ENCODE results near the gene PRIMA1.

PRIMA1 gene

DNA sequence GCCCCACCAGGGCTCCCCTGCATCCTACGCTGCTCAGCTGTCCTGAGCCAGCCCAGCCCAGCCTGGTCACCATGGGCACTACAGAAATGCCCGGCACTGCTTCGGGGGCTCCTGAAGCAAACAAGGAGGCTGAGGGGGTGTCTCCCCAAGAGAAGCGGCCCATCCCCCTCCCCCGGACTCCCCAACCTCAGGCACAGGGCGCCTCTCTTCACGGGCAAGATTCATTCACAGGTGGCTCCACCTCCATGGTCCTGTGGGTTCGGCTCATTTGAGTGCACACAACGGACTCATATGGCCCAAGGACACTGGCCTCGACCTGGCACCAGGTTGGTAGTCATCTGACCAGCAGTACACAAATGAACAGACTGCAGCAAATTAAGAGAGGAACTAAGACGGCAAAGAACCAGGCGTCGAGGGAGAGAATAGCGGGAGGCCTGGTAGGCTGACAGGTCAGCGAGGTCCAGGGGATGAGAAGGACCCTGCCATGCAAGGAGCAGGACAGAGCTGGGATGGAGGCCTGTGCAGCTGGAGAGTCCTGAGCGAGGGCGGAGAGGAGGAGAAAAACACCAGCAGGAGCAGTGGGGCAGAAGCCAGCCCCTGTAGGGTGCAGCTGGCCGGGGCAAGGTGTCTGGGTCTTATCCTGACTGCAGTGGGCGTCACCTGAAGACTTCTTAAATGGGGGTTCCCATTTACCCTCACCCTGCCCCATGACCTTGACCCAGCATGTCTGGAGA is 60.2 kb downstream of the PRIMA1 start:
- H3K27ac ChIP-seq, result no peak overlapping the region
- no peak overlapping the region for H3K4me3 ChIP-seq (ENCODE audit: low read depth, low read length)
- TF ChIP-seq CTCF (IDR thresholded peaks at IDR 0.05; ENCODE audit: low read depth, low read length, missing control alignments), result no peak
- in situ Hi-C loops (cut with HindIII; ENCODE audit: low pct_ligation_motif_present, low sequenced_read_pairs), result no loop called here
- DNase-seq, result no peak
- H3K27me3 ChIP-seq (replicated peaks), result no peaks in the 10 kb centered on the region
- no peaks in the 10 kb centered on the region for H3K36me3 ChIP-seq (replicated peaks)

DNA sequence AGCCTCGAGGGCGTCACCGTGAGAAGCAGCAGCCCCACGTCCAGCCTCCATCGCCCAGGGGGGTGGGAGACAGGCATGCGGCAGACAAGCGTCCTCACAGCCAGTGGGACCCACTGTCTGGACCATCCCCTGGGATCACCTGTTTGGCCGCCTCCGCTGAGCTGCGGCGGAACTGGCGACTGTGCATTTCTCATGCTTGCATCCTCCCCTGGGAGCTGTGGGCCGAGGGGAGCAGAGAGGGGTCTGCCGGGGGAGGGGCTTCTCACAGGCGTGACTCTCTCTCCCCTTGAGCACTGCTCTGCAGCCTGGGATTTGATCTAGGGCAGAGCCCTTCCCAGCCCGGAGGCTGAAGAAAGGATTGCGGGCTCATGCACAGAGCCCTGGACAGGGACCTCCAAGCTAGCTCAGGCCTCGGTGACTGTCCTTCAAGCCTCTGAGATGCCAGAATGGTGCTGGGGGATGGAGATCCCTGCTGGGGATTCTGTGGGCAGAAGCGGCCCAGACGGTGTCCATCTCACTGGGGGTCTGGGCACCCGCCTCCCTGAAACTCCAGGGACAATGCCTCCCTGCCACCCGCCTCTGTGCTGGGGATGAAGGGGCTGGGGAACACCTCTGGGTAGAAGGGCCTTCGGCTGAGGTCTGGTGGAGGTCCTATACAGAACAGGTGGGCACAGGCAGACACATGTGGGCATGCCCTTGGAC is 61.1 kb downstream of the PRIMA1 start:
- Histone ChIP-seq H3K4me3 (ENCODE audit: low read depth, low read length) (no peak overlapping the region), H3K36me3 (replicated peaks) (no peaks in the 10 kb centered on the region), H3K27ac (no peak overlapping the region), H3K27me3 (replicated peaks) (no peaks in the 10 kb centered on the region)
- TF ChIP-seq CTCF (IDR thresholded peaks at IDR 0.05; ENCODE audit: low read depth, low read length, missing control alignments), result no peak
- DNase-seq, result no peak
- in situ Hi-C loops (cut with HindIII; ENCODE audit: low pct_ligation_motif_present, low sequenced_read_pairs), result no loop called here

- in situ Hi-C loops (cut with HindIII; ENCODE audit: low pct_ligation_motif_present, low sequenced_read_pairs), result no loop called here
- DNase-seq, result no peak
- no peak for TF ChIP-seq CTCF (IDR thresholded peaks at IDR 0.05; ENCODE audit: low read depth, low read length, missing control alignments)
- Histone ChIP-seq H3K27ac (no peak overlapping the region), H3K36me3 (replicated peaks) (no peaks in the 10 kb centered on the region), H3K4me3 (ENCODE audit: low read depth, low read length) (no peak overlapping the region), H3K27me3 (replicated peaks) (no peaks in the 10 kb centered on the region)
These were observed 62.3 kb downstream of the PRIMA1 start for GRCh38 chr14:93725993-93726392.

- Histone ChIP-seq H3K27ac (no peak overlapping the region), H3K36me3 (replicated peaks) (no peaks in the 10 kb centered on the region), H3K27me3 (replicated peaks) (no peaks in the 10 kb centered on the region), H3K4me3 (ENCODE audit: low read depth, low read length) (no peak overlapping the region)
- in situ Hi-C loops (cut with HindIII; ENCODE audit: low pct_ligation_motif_present, low sequenced_read_pairs), result no loop called here
- TF ChIP-seq CTCF (IDR thresholded peaks at IDR 0.05; ENCODE audit: low read depth, low read length, missing control alignments), result no peak
- DNase-seq, result no peak
These were observed 63.2 kb downstream of the PRIMA1 start for GRCh38 chr14:93725002-93725582.

DNA sequence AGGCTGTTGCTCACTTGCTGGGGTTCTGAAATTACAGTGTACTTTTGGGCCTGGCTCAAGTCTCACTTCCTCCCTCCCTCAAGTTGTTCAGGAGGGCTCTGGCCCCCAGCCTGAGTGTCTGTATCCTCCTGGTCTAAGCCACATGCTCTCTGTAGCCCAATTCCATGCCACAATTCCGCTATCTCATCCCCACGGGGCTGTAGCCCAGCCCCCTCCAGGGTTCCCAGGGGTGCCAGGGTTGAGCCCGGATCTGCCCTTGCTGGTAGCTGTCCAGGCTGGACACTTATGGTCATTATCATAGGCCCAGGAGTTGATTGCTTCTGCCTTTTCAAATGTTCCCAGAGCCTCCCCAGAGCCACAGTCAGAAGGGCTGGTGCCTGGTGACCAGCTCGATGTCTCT is 65.3 kb downstream of the PRIMA1 start:
- no peak for TF ChIP-seq CTCF (IDR thresholded peaks at IDR 0.05; ENCODE audit: low read depth, low read length, missing control alignments)
- Histone ChIP-seq H3K36me3 (replicated peaks) (no peaks in the 10 kb centered on the region), H3K27ac (no peak overlapping the region), H3K4me3 (ENCODE audit: low read depth, low read length) (no peak overlapping the region), H3K27me3 (replicated peaks) (no peaks in the 10 kb centered on the region)
- DNase-seq, result no peak
- in situ Hi-C loops (cut with HindIII; ENCODE audit: low pct_ligation_motif_present, low sequenced_read_pairs), result no loop called here
